AG09319 (cell line): ENCODE data around the gene RPP25.
"Not testable (repeated sequence)": the region's sequence is repeated elsewhere in the genome, so short reads cannot be mapped to it uniquely, and the experiment has no call there.

ENCODE experiments used
- DNase-seq: peaks from one replicate; pipeline ENCODE4 v3.0.0-alpha.2; 2010; ENCODE audit warnings: low read depth; ENCODE audit errors: extremely low read depth
- TF ChIP-seq, protein P1 (sequence below): IDR thresholded peaks from 2 replicates; pipeline ENCODE4 v1.5.1; 2011; ENCODE audit warnings: low read depth, mild to moderate bottlenecking, inconsistent platforms, low read length, moderate library complexity

The RPP25 gene

DNA sequence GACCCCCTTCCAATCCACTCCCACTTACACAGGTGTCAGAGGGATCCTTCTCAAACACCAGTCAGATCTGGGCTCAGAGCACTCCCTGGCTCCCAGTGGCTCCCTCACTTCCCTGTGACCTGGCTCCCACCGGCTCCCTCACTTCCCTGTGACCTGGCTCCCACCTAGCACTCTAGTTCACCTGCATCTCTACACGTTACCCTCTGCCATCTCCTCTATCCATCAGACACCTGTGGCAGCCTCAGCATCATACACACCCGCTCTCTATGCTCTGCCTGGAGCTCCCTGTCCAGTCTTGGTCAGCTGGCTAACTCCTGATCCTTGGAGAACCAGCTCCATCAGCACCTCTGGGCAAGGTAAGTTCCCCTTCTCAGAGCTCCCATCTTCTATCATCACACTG is 5.6 kb downstream of the RPP25 start:
- TF ChIP-seq, protein P1, sequence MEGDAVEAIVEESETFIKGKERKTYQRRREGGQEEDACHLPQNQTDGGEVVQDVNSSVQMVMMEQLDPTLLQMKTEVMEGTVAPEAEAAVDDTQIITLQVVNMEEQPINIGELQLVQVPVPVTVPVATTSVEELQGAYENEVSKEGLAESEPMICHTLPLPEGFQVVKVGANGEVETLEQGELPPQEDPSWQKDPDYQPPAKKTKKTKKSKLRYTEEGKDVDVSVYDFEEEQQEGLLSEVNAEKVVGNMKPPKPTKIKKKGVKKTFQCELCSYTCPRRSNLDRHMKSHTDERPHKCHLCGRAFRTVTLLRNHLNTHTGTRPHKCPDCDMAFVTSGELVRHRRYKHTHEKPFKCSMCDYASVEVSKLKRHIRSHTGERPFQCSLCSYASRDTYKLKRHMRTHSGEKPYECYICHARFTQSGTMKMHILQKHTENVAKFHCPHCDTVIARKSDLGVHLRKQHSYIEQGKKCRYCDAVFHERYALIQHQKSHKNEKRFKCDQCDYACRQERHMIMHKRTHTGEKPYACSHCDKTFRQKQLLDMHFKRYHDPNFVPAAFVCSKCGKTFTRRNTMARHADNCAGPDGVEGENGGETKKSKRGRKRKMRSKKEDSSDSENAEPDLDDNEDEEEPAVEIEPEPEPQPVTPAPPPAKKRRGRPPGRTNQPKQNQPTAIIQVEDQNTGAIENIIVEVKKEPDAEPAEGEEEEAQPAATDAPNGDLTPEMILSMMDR: no peak
- DNase-seq: no peak

DNA sequence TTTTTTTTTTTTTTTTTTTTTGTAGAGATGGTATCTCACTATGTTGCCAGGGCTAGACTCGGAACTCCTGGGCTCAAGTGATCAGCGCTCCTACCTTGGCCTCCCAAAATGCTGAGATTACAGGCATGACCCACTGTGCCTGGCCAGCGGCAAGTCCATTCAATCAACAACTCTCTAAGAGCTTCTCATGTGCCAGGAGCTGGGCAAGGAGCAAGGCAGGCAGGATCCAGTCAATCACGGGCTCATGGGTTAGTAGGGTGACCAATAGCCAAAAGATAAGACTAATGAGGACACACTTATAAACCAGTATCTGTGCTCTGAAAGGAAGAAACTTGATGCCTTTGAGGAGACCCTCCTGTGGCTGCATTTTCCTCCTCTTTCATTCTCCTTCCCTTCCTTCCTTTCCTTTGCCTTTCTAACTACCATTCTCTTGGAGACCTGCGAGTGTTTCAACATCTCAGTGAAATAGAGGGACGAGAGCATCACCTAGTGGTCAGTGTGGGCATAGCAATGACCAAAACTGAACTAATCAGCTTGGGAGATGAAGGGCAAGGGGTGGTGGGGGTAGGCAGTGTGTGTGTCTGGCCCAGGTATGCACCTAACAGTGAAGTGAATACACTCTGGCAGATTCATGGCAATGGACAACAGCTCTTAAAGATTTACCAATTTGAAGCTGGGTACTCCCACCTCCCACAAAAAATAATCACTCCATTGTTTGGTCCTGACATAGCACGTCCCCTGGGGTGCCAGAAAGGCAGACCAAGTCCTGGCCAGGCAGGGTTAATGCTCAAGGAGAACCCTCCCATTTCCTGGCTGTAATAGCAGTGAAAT is 6.3 kb downstream of the RPP25 start:
- TF ChIP-seq, protein P1: no peak; the same call in none of the 2 replicates
- DNase-seq: no peak

- TF ChIP-seq, protein P1: no peak
- DNase-seq: peak; percentile 87
Measured at GRCh38 chr15:74937590-74938371, 18.8 kb downstream of the RPP25 start, which contains the start of gene COX5A. Gene COX5A, minus strand, starts transcription at chr15:74938073. Its CDS starts 59 bp downstream, at chr15:74938014.

- no peak for DNase-seq
- TF ChIP-seq, protein P1: no peak
Measured at GRCh38 chr15:74937272-74937589, 19.3 kb downstream of the RPP25 start.

DNA sequence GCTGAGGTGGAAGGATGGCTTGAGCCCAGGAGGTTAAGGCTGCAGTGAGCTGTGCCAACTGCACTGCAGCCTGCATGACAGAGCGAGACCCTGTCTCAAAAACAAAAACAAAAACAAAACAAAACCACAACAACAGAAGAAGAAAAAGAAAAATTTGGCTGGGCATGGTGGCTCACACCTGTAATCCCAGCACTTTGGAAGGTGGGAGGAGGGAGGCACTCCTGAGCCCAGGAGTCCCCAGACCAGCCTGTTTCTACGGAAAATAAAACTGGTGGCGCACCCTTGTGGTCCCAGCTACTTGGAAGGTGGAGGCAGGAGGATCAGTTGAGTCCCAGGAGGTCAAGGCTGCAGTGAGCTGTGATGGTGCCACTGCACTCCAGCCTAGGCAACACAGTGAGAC is 21.4 kb downstream of the RPP25 start:
- not testable (repeated sequence) for DNase-seq

DNA sequence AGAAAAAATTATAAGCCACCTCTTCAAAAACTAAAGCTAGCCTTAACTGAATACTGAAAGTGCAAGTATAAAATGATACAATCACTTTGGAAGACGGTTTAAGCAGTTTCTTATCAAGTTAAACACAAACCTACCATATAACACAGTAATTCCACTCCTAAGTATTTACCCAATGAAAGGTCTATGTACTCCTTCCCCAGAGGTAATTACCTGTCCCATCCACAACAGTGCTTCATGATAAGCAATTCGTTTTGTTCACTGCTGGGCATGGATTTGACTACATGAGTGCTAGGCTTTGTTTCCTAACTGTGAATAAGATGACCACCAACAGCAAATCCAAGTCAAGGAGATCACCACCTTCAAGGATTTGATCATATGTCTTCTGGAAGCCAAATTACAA is 23.0 kb downstream of the RPP25 start:
- DNase-seq: no peak
- TF ChIP-seq, protein P1: no peak

DNA sequence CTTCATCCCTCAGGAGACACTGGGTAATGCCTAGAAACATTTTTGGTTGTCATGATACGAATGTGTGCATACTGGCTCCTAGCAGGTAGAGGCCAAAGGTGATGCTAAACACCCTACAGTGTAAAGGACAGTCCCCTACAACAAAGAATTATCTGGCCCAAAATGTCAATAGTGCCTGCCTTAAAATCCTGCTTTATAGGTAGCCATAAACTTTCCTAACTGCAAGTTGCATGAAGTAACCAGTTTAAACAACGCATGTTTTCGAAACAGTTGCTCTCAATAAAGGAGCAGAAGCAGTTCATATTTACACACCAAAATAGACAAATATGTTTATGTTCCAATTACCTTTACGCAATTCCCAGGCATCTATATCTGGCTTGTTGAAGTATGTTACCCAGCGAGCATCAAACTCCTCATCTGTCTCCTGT is 27.8 kb downstream of the RPP25 start:
- TF ChIP-seq, protein P1: no peak
- DNase-seq: no peak
